SK-N-SH (cell line): ENCODE results near the gene CASP6.

Experiments
- FOSL2 ChIP-seq: IDR thresholded peaks from 2 replicates; pipeline ENCODE4 v1.4.0; 2012; ENCODE audit warnings: low read depth, mild to moderate bottlenecking, moderate library complexity, borderline replicate concordance
- GABPA ChIP-seq: IDR thresholded peaks from 2 replicates; pipeline ENCODE4 v1.4.0; 2012; ENCODE audit warnings: low read depth, mild to moderate bottlenecking
- MEF2A ChIP-seq: IDR thresholded peaks from 2 replicates; pipeline ENCODE4 v1.4.0; 2012; ENCODE audit warnings: low read depth, borderline replicate concordance
- MXI1 ChIP-seq: IDR thresholded peaks from 2 replicates; pipeline ENCODE4 v1.6.1; 2012; ENCODE audit warnings: mild to moderate bottlenecking, low read depth, low read length, improper control_type of control experiment
- PBX3 ChIP-seq: IDR thresholded peaks from 2 replicates; pipeline ENCODE4; 2012
- RAD21 ChIP-seq: IDR thresholded peaks from 2 replicates; pipeline ENCODE4 v1.6.1; 2012; ENCODE audit warnings: mild to moderate bottlenecking, low read length
- RCOR1 ChIP-seq: fragments of 150-350 bp; IDR thresholded peaks from 2 replicates; pipeline ENCODE4 v1.6.1; 2017; ENCODE audit warnings: antibody characterized with exemption, low read length
- REST ChIP-seq: IDR thresholded peaks from 2 replicates; pipeline ENCODE4 v1.6.1; 2012; ENCODE audit warnings: mild to moderate bottlenecking, low read depth, low read length, moderate library complexity
- RFX5 ChIP-seq: IDR thresholded peaks from 2 replicates; pipeline ENCODE4 v1.6.1; 2012; ENCODE audit warnings: mild to moderate bottlenecking, improper control_type of control experiment, low read length
- TCF12 ChIP-seq: IDR thresholded peaks from 2 replicates; pipeline ENCODE4 v1.4.0; 2012
- TF ChIP-seq, protein P1 (sequence below): fragments of 200-600 bp; sonication (generic); IDR thresholded peaks from 2 replicates; pipeline ENCODE4 v1.6.1; 2017; ENCODE audit warnings: antibody characterized with exemption, mild to moderate bottlenecking, moderate library complexity
- TF ChIP-seq, protein P2 (sequence below): fragments of 150-350 bp; IDR thresholded peaks from 2 replicates; pipeline ENCODE4 v1.6.1; 2017; ENCODE audit warnings: antibody characterized with exemption, low read length, low read depth, borderline replicate concordance
- TF ChIP-seq, protein P3 (sequence below): IDR thresholded peaks from 2 replicates; pipeline ENCODE4 v1.4.0; 2012; ENCODE audit warnings: low read depth, borderline replicate concordance

DNA sequence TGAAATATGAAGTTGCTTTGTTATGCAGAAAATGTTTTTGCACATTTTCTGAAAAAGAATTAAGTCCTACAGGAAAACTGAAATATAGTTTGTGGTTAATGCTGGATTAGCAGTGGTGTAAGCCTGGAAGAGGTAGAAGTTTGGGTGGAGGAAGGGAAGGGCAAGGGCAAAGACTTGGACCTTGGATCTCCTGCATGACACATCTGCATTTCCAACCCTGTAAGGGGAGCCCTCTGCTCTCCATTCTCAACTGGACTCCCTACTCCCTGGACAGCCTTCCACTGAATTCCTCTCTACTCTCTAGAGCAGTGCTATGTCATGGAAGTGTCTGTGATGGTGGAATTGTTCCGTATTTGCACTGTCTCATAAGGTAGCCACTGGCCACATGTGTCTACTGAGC lies 4.6 kb downstream of the CASP6 start:
- TF ChIP-seq MXI1 (no peak), RFX5 (no peak), MEF2A (no peak), TCF12 (no peak), RCOR1 (no peak), GABPA (no peak), RAD21 (no peak), PBX3 (no peak), FOSL2 (no peak), REST (no peak)
- TF ChIP-seq, protein P1, sequence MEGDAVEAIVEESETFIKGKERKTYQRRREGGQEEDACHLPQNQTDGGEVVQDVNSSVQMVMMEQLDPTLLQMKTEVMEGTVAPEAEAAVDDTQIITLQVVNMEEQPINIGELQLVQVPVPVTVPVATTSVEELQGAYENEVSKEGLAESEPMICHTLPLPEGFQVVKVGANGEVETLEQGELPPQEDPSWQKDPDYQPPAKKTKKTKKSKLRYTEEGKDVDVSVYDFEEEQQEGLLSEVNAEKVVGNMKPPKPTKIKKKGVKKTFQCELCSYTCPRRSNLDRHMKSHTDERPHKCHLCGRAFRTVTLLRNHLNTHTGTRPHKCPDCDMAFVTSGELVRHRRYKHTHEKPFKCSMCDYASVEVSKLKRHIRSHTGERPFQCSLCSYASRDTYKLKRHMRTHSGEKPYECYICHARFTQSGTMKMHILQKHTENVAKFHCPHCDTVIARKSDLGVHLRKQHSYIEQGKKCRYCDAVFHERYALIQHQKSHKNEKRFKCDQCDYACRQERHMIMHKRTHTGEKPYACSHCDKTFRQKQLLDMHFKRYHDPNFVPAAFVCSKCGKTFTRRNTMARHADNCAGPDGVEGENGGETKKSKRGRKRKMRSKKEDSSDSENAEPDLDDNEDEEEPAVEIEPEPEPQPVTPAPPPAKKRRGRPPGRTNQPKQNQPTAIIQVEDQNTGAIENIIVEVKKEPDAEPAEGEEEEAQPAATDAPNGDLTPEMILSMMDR = no peak
- TF ChIP-seq, protein P2, sequence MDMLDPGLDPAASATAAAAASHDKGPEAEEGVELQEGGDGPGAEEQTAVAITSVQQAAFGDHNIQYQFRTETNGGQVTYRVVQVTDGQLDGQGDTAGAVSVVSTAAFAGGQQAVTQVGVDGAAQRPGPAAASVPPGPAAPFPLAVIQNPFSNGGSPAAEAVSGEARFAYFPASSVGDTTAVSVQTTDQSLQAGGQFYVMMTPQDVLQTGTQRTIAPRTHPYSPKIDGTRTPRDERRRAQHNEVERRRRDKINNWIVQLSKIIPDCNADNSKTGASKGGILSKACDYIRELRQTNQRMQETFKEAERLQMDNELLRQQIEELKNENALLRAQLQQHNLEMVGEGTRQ = no peak
- TF ChIP-seq, protein P3, sequence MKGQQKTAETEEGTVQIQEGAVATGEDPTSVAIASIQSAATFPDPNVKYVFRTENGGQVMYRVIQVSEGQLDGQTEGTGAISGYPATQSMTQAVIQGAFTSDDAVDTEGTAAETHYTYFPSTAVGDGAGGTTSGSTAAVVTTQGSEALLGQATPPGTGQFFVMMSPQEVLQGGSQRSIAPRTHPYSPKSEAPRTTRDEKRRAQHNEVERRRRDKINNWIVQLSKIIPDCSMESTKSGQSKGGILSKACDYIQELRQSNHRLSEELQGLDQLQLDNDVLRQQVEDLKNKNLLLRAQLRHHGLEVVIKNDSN = no peak
